CD14-positive monocyte (primary cell): Measurements from ENCODE around the gene PHKA1. TPM values are rescaled to one million over a fixed set of nuclear protein-coding genes. Genes with fewer than 3 reads are reported as not detected.
"Not testable (repeated sequence)": the region's sequence is repeated elsewhere in the genome, so short reads cannot be mapped to it uniquely, and the experiment has no call there.

Experiments used
- DNase-seq, 3 donors: peaks; one replicate each; pipeline ENCODE4 v3.0.0-alpha.2; 2011 to 2022
- H2AFZ ChIP-seq: 2 replicates; pipeline ENCODE4 v1.6.0; 2012; ENCODE audit warnings: mild to moderate bottlenecking, low read depth, low read length, inconsistent platforms; ENCODE audit not compliant: insufficient read depth, poor library complexity, severe bottlenecking
- H3K27ac ChIP-seq, 2 donors: 1 replicate in 1 of 2; 2 replicates in 1 of 2; pipeline ENCODE4 v1.5.1; 2012 to 2013; ENCODE audit warnings: low read length in 2 of 2, control low read depth in 1 of 2, inconsistent platforms in 1 of 2, low read depth in 1 of 2, mild to moderate bottlenecking in 1 of 2
- H3K27me3 ChIP-seq, 2 donors: one replicate each; pipeline versions ENCODE4 v1.6.0 to v1.6.1; 2011 to 2013; ENCODE audit warnings: low read length in 2 of 2; ENCODE audit not compliant: control insufficient read depth in 2 of 2, insufficient read depth in 2 of 2
- H3K36me3 ChIP-seq, 2 donors: replicated peaks in 1 of 2; 1 replicate in 1 of 2; 2 replicates in 1 of 2; pipeline versions ENCODE4 v1.5.1 to v1.6.1; 2012 to 2013; ENCODE audit warnings: low read length in 2 of 2, control low read depth in 1 of 2, inconsistent platforms in 1 of 2, mild to moderate bottlenecking in 1 of 2; ENCODE audit not compliant: insufficient read depth in 2 of 2, control insufficient read depth in 1 of 2
- H3K4me1 ChIP-seq, 2 donors: 1 replicate in 1 of 2; 2 replicates in 1 of 2; pipeline versions ENCODE4 v1.5.1 to v1.6.1; 2012 to 2013; ENCODE audit warnings: low read length in 2 of 2, control low read depth in 1 of 2, inconsistent platforms in 1 of 2, mild to moderate bottlenecking in 1 of 2, moderate library complexity in 1 of 2; ENCODE audit not compliant: insufficient read depth in 2 of 2, control insufficient read depth in 1 of 2
- H3K4me2 ChIP-seq: replicated peaks from 2 replicates; pipeline ENCODE3; 2012; ENCODE audit warnings: low read length, moderate library complexity, mild to moderate bottlenecking; ENCODE audit not compliant: poor library complexity, severe bottlenecking; ENCODE audit errors: extremely low read depth
- H3K4me3 ChIP-seq, 3 experiments: fragments of 200-600 bp in 1 of 3; sonication (generic) in 1 of 3; replicated peaks in 1 of 3; 1 replicate in 2 of 3; 2 replicates in 1 of 3; pipeline ENCODE4 v1.5.1; 2011 to 2013; ENCODE audit warnings: low read length in 3 of 3, mild to moderate bottlenecking in 3 of 3, control low read depth in 2 of 3, low read depth in 2 of 3, inconsistent platforms in 1 of 3, moderate library complexity in 1 of 3
- H3K79me2 ChIP-seq: 2 replicates; pipeline ENCODE4 v1.6.0; 2012; ENCODE audit warnings: mild to moderate bottlenecking, control low read depth, inconsistent platforms, low read length, moderate library complexity; ENCODE audit not compliant: insufficient read depth
- H3K9ac ChIP-seq: 2 replicates; pipeline ENCODE4 v1.6.0; 2017; ENCODE audit warnings: low read length, mild to moderate bottlenecking; ENCODE audit not compliant: insufficient read depth, poor library complexity, severe bottlenecking
- H3K9me3 ChIP-seq, 2 donors: replicated peaks in 1 of 2; 1 replicate in 1 of 2; 2 replicates in 1 of 2; pipeline versions ENCODE4 v1.5.1 to v1.6.1; 2012 to 2013; ENCODE audit warnings: low read length in 2 of 2, control low read depth in 1 of 2; ENCODE audit not compliant: control insufficient read depth in 1 of 2, insufficient read depth in 1 of 2
- H4K20me1 ChIP-seq: 2 replicates; pipeline ENCODE4 v1.6.0; 2012; ENCODE audit warnings: mild to moderate bottlenecking, low read length, control low read depth, moderate library complexity; ENCODE audit not compliant: insufficient read depth
- H3K27ac Mint-ChIP-seq, 7 donors: one replicate each; pipeline ENCODE4 v1.8.0; 2020; ENCODE audit warnings: mild to moderate bottlenecking in 7 of 7, mixed read lengths in 7 of 7, moderate library complexity in 6 of 7, inconsistent platforms in 2 of 7
- H3K27me3 Mint-ChIP-seq, 3 donors: one replicate each; pipeline ENCODE4 v1.8.0; 2021 to 2022; ENCODE audit warnings: low read depth in 3 of 3, mild to moderate bottlenecking in 3 of 3, mixed read lengths in 3 of 3, moderate library complexity in 3 of 3, inconsistent platforms in 1 of 3
- H3K36me3 Mint-ChIP-seq, 2 donors: one replicate each; pipeline ENCODE4 v1.8.0; 2020; ENCODE audit warnings: mixed read lengths in 2 of 2, inconsistent platforms in 1 of 2, mild to moderate bottlenecking in 1 of 2
- H3K4me1 Mint-ChIP-seq: one replicate; pipeline ENCODE4 v1.8.0; 2020; ENCODE audit warnings: mild to moderate bottlenecking, mixed read lengths
- H3K4me3 Mint-ChIP-seq, 2 donors: one replicate each; pipeline ENCODE4 v1.8.0; 2020; ENCODE audit warnings: mild to moderate bottlenecking in 2 of 2, mixed read lengths in 2 of 2, moderate library complexity in 1 of 2
- H3K9me3 Mint-ChIP-seq, 7 donors: one replicate each; pipeline ENCODE4 v1.8.0; 2020 to 2022; ENCODE audit warnings: mixed read lengths in 7 of 7, mild to moderate bottlenecking in 6 of 7, moderate library complexity in 6 of 7, inconsistent platforms in 2 of 7
- CTCF ChIP-seq: fragments of 200-600 bp; IDR thresholded peaks from one replicate; pipeline ENCODE4 v1.8.0; 2022; ENCODE audit warnings: antibody characterized with exemption, mild to moderate bottlenecking
- WGBS: methylation state at CpG from one replicate; pipeline ENCODE4 v1.1.5; 2013; ENCODE audit warnings: missing lambda C conversion rate; ENCODE audit not compliant: insufficient coverage; 5-methylcytosine and 5-hydroxymethylcytosine counted together
- intact Hi-C, 2 donors: fragments of 100-400 bp; cut with micrococcal nuclease; formaldehyde crosslinking; loops; one replicate each; pipeline versions ENCODE4 v1.15.0 to v1.15.1; 2023
- polyA plus RNA-seq, 3 donors: library from polyadenylated mRNA; depleted of rRNA in 1 of 3; unstranded in 2 of 3; stranded (reverse) in 1 of 3; fragments of 300-500 nt in 2 of 3; fragments of >200 nt in 1 of 3; fragmentation: Illumina TruSeq in 2 of 3; gene quantifications; 1 replicate in 2 of 3; 2 replicates in 1 of 3; pipeline ENCODE4 v1.2.3, GENCODE V29; 2012 to 2021

Gene PHKA1
- polyA plus RNA-seq, 3 donors = 0.01 TPM; not detected in 2

- Histone ChIP-seq H3K4me1 (no peaks in the 10 kb centered on the region), H3K27ac (no peak overlapping the region), H3K4me3 (no peak overlapping the region), H3K36me3 (no peaks in the 10 kb centered on the region), H3K27me3 (no peaks in the 10 kb centered on the region), H4K20me1 (no peaks in the 10 kb centered on the region), H3K9me3 (no peaks in the 10 kb centered on the region), H3K9ac (no peak overlapping the region), H3K79me2 (no peaks in the 10 kb centered on the region), H2AFZ (no peak overlapping the region), H3K4me2 (no peak overlapping the region)
- H3K27me3 Mint-ChIP-seq = peaks cover 0 to 4% (median 0%) of the 10 kb centered on the region in 3 donors
- no peaks in the 10 kb centered on the region for H3K36me3 Mint-ChIP-seq
- no peak for TF ChIP-seq CTCF
- DNase-seq = no peak
- no peaks in the 10 kb centered on the region for H3K9me3 Mint-ChIP-seq
- H3K27ac Mint-ChIP-seq = no peak overlapping the region
- intact Hi-C loops = no loop called here
- H3K4me1 Mint-ChIP-seq = peaks cover 2% of the 10 kb centered on the region
- no CpG with 5 or more reads among the region's 2 CpGs for WGBS
- H3K4me3 Mint-ChIP-seq = no peak overlapping the region
These were observed 110.0 kb downstream of the PHKA1 start for GRCh38 chrX:72604112-72604511.

- H3K4me1 Mint-ChIP-seq, H3K4me3 ChIP-seq, H4K20me1 ChIP-seq, H3K27ac ChIP-seq, H3K27me3 ChIP-seq, H3K36me3 ChIP-seq, H3K27ac Mint-ChIP-seq, H2AFZ ChIP-seq, DNase-seq, H3K79me2 ChIP-seq, H3K36me3 Mint-ChIP-seq, intact Hi-C loops, H3K27me3 Mint-ChIP-seq, H3K4me1 ChIP-seq, H3K4me2 ChIP-seq, H3K9ac ChIP-seq, H3K4me3 Mint-ChIP-seq, H3K9me3 Mint-ChIP-seq, H3K9me3 ChIP-seq: not testable (repeated sequence)
- no CpG with 5 or more reads among the region's 4 CpGs for WGBS
These were observed 123.1 kb downstream of the PHKA1 start for GRCh38 chrX:72591038-72591437.
